DMS53 treated with DMSO at 0.1 percent for 48 hours (cell line): ENCODE measurements around the gene DMAP1.
"Not testable (repeated sequence)": the region's sequence is repeated elsewhere in the genome, so short reads cannot be mapped to it uniquely, and the experiment has no call there.

Experiments used
- DNase-seq: peaks from one replicate; lab custom pipeline; 2025; ENCODE audit not compliant: unreplicated experiment; lab: John Stamatoyannopoulos, UW

DMAP1 gene

DNA sequence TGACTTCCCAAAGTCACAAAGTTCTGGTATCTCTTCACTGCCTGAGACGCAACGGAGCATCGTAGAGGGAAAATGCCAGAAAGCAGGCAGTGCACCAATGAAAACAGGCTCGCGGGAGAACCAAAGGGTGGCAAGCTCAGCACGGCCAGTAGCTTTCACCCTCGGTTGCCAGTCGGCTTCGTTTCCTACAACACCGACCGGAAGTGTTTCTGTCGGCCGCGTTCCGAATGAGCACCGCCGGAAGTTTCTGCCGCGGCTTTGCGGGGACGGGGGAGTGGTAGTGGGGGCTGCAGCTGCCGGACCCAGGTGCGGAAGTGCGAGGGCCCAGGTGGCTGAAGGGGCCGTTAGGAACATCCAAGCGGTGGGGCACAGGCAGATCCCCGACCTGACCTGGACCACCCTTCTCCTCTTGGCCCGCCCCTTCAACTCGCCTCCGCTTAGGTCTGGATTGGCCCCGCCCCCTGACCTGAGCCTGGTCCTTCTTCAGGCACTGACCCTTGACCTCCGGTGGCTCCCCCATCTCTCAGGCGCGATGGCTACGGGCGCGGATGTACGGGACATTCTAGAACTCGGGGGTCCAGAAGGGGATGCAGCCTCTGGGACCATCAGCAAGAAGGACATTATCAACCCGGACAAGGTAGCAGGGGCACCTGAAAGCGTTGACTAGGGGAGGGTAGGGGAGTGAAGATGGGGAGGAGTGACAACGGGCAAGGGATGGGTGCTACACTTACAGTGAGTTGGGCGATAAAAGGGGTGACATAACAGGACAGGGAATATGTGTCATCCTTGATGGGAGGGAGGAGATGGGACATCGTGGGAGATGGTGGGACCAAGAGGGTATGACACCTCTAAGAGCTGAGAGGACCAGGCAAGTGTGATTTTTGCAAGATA lies at the start of gene DMAP1:
Gene DMAP1, plus strand, starts transcription at position 250 of the 891 bp plus-strand sequence. Its CDS starts 283 bp downstream, at position 533.
- DNase-seq = peak; percentile 70

DNA sequence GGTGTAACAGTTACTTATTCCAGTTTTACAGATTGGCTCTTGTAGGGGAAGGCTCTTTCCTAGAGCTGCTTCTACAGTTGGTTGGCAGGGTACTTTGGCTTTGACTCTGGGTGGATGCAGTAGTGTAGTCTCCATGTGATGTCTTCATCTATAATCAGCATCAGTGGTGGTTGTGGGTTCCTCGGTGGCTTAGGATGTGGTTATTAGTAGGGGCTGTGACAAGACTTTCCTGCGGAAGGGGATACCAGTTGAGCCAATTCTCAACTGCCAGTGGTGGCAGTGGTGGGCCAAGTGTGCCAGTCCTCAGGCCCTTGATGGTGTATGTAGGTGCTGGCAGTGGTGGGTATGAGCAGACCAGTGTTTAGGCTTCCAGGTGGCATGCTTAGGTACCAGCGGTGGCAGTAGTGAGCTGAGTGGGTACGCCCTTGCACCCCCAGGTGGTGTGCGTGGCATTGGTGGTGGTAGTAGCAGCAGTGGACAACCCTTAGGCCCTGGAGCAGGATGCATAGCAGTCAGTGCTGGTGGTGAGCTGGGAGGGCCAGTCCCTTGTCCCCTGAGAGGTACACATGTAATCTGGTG lies 44.7 kb upstream of the DMAP1 start:
- DNase-seq = no peak

DNA sequence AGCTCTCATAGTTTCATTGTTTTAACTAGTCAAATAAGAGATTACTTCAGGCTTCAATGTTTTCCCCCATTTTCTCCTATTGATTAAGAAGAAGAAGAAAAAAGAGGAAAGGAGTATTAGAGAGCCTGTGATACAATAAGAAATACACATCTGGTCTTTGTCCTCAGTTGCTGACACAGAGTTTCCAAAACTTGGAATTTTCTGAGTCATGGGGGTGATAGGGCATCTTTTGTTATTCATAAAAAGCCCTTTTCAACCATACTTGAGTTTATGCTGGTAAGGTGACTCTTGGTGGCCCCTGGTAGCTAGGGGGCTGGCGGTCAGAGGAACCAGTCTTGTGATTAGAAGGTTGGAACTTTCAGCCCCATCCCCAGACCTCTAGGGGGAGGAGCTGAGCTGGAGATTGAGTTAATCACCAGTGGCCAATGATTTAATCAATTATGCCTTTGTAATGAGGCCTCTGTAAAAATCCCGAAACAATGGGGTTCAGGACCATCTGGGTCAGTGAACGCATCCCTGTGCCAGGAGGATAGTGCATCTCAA lies 42.9 kb upstream of the DMAP1 start:
- DNase-seq = no peak

- DNase-seq = no peak
Observed at GRCh38 chr1:44174630-44175029, 38.6 kb upstream of the DMAP1 start.

GRCh38 chr1:44200336-44200735 lies 12.9 kb upstream of the DMAP1 start:
- no peak for DNase-seq

GRCh38 chr1:44206545-44206944 lies 6.7 kb upstream of the DMAP1 start:
- DNase-seq = not testable (repeated sequence)

DNA sequence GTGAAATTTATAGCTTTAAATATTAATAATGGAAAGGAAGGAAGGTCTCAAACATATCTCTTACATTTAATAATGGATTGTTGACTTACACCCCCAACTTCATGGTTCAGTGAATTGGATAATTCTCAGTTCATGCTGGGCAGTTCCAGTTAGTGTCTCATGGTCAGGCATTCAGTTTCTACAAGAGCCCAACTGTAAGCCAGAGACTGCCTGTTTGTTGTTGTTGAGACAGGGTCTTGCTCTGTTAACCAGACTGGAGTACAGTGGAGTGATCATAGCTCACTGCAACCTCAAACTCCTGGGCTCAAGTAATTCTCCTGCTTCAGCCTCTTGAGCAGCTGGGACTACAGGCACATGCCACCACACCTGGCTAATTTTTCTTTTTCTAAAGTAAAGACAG lies 5.0 kb upstream of the DMAP1 start:
- no peak for DNase-seq

GRCh38 chr1:44210595-44210994 lies 2.7 kb upstream of the DMAP1 start:
- no peak for DNase-seq

DNA sequence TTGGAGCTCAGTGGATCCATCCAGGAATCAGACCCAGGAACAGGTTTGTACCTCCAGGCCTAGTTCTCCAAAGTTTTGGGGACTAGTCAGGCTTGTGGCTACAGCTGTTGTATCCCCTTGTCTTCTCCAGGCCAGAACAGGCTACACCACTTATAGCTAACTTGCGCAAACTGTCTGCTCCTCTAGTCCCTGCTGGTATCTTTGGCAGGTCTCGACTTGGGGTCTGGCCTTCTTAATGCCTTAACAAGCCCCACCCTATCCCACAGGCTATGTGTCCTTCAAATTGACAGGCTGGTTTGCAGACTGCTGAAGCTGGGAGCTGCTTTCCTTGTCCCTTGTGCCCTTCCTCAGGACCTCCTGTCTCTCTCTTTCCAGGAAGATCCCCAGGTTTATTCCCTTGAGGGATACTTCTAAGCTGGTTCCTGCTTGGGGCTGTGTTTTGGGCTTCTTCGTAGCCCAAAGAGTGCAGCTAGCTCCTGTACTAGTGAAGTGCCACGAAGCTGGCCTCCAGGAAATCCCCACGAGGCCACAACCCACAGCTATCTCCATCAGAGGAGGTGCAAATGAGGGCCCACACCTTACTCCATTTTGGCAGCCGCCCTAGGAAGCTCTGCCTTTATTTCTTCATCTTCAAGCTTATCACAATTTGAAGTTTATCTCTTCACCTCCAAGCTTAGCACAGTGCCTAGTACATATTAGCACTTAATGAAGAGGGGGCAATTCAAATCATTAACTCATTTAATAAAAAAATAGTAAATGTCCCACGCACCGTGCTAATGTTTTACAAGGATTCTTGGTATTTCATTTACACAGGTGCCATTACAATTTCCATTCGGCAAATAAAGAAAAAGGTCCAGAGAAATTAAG lies 683 bp upstream of the DMAP1 start:
- DNase-seq = no peak

DNA sequence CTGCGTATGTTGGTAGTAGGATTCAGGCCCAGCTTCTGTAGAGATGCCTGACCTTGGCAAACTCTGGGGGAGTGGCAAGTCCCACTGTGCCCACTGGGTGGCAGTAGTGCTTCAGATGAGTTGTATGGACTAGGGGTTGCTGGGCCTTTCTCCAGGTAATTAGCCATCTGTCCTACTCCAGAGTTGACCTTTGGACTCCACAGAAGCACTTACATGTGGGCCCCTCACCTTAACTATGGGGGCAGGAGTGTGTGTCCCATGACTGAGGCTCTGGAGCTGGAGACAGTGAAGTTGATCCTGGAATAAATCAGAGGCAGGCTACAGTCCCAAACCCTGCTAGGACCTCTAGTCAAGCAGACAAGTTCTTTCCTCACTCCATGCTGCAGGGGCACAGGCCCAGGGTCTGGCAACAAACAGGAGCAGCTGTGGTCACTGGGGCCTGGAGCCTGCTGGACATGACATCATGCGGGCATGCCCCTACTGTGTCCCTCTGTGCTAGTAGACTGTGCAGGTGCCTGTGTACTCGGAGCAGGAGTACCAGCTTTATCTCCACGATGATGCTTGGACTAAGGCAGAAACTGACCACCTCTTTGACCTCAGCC lies 4.6 kb downstream of the DMAP1 start:
- DNase-seq = peak; percentile 84

GRCh38 chr1:44218503-44219300 lies 5.4 kb downstream of the DMAP1 start:
- DNase-seq = no peak

DNA sequence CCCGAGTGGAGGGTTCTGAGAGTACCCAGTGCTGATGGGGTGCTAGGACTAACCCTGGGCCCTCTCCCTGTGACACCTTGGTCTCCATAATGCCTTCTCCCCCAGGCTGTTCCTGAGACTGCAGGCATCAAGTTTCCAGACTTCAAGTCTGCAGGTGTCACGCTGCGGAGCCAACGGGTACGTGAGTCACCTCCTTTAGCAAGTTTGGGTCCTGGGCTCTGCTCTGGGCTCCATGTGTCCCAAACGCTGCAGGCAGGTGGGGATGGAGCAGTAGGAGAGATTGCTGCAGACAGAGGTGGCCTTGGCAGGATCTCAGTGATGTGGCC lies 6.0 kb downstream of the DMAP1 start:
- no peak for DNase-seq

GRCh38 chr1:44220001-44220751 lies 6.9 kb downstream of the DMAP1 start:
- DNase-seq = no peak

GRCh38 chr1:44220755-44221154 lies 7.5 kb downstream of the DMAP1 start:
- DNase-seq = no peak

- DNase-seq = no peak
Observed at GRCh38 chr1:44221769-44222168, 8.5 kb downstream of the DMAP1 start.

DNA sequence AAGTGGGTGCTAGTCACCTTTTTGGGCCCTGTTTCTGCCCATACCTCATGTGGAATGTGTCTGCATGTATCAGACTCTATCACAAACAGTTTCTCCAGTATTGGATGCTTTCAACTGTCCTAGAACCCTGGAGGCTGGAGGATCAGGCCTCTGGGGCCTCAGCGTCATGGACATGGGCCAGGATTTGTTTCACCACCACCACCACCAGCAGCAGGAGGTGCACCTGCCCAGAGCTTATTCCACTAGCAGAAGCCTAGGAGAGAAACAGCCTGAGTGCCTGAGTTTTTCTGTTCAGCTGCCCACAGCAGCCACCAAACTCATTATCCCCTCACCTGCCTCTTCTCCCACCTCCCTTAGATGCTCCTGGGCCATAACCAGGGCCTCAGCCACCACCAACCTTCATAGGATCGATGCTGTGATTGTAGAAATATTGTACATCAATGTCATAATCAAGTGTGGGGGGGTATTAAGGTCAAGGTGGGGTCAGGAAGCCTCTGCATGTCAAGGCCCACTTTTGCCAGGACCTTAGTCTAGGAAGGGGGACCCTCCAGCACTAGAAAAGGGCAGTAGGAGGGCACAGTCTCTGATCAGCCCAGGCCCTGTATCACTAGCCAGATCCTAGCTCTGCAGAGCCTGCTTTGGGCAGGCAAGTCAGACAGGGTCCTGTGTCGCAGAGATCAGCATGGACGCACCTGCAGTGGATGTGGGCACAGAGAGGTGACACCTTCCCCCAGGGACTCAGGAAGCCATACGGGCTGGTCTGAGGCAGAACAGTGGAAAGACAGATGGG lies 9.3 kb downstream of the DMAP1 start:
- no peak for DNase-seq

- no peak for DNase-seq
Observed at GRCh38 chr1:44223187-44223610, 9.9 kb downstream of the DMAP1 start.

- no peak for DNase-seq
Observed at GRCh38 chr1:44225761-44226160, 12.5 kb downstream of the DMAP1 start.

- no peak for DNase-seq
Observed at GRCh38 chr1:44227211-44227610, 13.9 kb downstream of the DMAP1 start.
